Small intestine (tissue), 7 donors: ENCODE measurements around the gene SLC14A1. TPM values are rescaled to one million over a fixed set of nuclear protein-coding genes. Genes with fewer than 3 reads are reported as not detected.
A peak's percentile ranks its signal among the peaks of the same experiment; 100 is the strongest.

Source experiments
- DNase-seq, 2 donors: peaks; one replicate each; pipeline versions ENCODE4 v3.0.0 to v3.0.0-alpha.2; 2013
- FAIRE-seq: peaks from 2 replicates; lab custom pipeline; 2012; peaks lifted over from hg19 to GRCh38; lab: Jason Lieb, UNC
- H3K27ac ChIP-seq, 3 donors: one replicate each; pipeline ENCODE4 v1.5.1; 2013; ENCODE audit warnings: low read length in 2 of 3, mild to moderate bottlenecking in 2 of 3, control low read depth in 1 of 3, inconsistent platforms in 1 of 3, low read depth in 1 of 3, moderate library complexity in 1 of 3
- H3K27me3 ChIP-seq, 3 donors: one replicate each; pipeline ENCODE4 v1.6.1; 2013; ENCODE audit warnings: low read length in 3 of 3, inconsistent platforms in 1 of 3; ENCODE audit not compliant: control insufficient read depth in 3 of 3, insufficient read depth in 3 of 3
- H3K36me3 ChIP-seq, 3 donors: one replicate each; pipeline ENCODE4 v1.6.1; 2013; ENCODE audit warnings: low read length in 3 of 3, inconsistent platforms in 1 of 3, low read depth in 1 of 3, mild to moderate bottlenecking in 1 of 3, moderate library complexity in 1 of 3; ENCODE audit not compliant: control insufficient read depth in 3 of 3, insufficient read depth in 2 of 3
- H3K4me1 ChIP-seq, 3 donors: one replicate each; pipeline ENCODE4 v1.6.1; 2013; ENCODE audit warnings: low read length in 2 of 3, inconsistent platforms in 1 of 3, low read depth in 1 of 3, mild to moderate bottlenecking in 1 of 3, moderate library complexity in 1 of 3; ENCODE audit not compliant: control insufficient read depth in 3 of 3, insufficient read depth in 2 of 3
- H3K4me3 ChIP-seq, 3 donors: one replicate each; pipeline ENCODE4 v1.5.1; 2013; ENCODE audit warnings: low read length in 3 of 3, control low read depth in 1 of 3, inconsistent platforms in 1 of 3, low read depth in 1 of 3, mild to moderate bottlenecking in 1 of 3, moderate library complexity in 1 of 3
- H3K9me3 ChIP-seq, 2 donors: one replicate each; pipeline ENCODE4 v1.6.1; 2013; ENCODE audit warnings: low read depth in 1 of 2, low read length in 1 of 2; ENCODE audit not compliant: control insufficient read depth in 2 of 2, insufficient read depth in 1 of 2
- WGBS, 3 donors: extraction: QIAGEN DNeasy Blood & Tissue Kit; methylation state at CpG; one replicate each; pipeline ENCODE4 v1.1.7; 2013; 5-methylcytosine and 5-hydroxymethylcytosine counted together
- polyA plus RNA-seq, 4 donors: library from polyadenylated mRNA; stranded (reverse) in 3 of 4; unstranded in 1 of 4; fragments of 200-250 nt in 3 of 4; fragments of 120-200 nt in 1 of 4; gene quantifications; one replicate each; pipeline versions ENCODE4 v1.2.1 to v1.2.3, GENCODE V29; 2013
- donor health status: healthy with polysubstance abuse.
- donor health status: control.
- donor health status: control.
- donor health status: Bipolar disorder and iron deficiency.
- donor health status: healthy.

The SLC14A1 gene
- polyA plus RNA-seq, 4 donors = 0.56 to 1.3 TPM; not detected in 2

GRCh38 chr18:45727068-45727467, 3.1 kb downstream of the SLC14A1 start:
- no peaks in the 10 kb centered on the region for H3K36me3 ChIP-seq
- H3K27me3 ChIP-seq = no peaks in the 10 kb centered on the region
- H3K4me3 ChIP-seq = no peak overlapping the region
- WGBS, 3 donors = 92 to 93% (median 92%) methylated on average over 18 of the region's 18 CpGs
- FAIRE-seq = no peak
- H3K27ac ChIP-seq = no peak overlapping the region
- no peak for DNase-seq
- peaks cover 0 to 2% (median 0%) of the 10 kb centered on the region in 3 donors for H3K4me1 ChIP-seq
- no peaks in the 10 kb centered on the region for H3K9me3 ChIP-seq

GRCh38 chr18:45728336-45729010, 4.5 kb downstream of the SLC14A1 start:
- H3K27me3 ChIP-seq = no peaks in the 10 kb centered on the region
- no peaks in the 10 kb centered on the region for H3K9me3 ChIP-seq
- no peaks in the 10 kb centered on the region for H3K36me3 ChIP-seq
- FAIRE-seq = no peak
- no peak overlapping the region for H3K4me3 ChIP-seq
- H3K27ac ChIP-seq = no peak overlapping the region
- H3K4me1 ChIP-seq = no peaks in the 10 kb centered on the region
- peak in 1 of 2 donors; percentile 43 for DNase-seq
- 14 to 41% (median 27%) methylated on average over 2 of the region's 2 CpGs for WGBS, 3 donors

GRCh38 chr18:45730832-45731575, 7.0 kb downstream of the SLC14A1 start:
- no peaks in the 10 kb centered on the region for H3K9me3 ChIP-seq
- H3K36me3 ChIP-seq = no peaks in the 10 kb centered on the region
- DNase-seq (no peak), FAIRE-seq (no peak)
- WGBS, 3 donors = 58 to 70% (median 65%) methylated on average over 6 of the region's 6 CpGs
- H3K4me3 ChIP-seq = no peak overlapping the region
- no peaks in the 10 kb centered on the region for H3K4me1 ChIP-seq
- H3K27ac ChIP-seq = no peak overlapping the region
- no peaks in the 10 kb centered on the region for H3K27me3 ChIP-seq

GRCh38 chr18:45731716-45732115, 7.7 kb downstream of the SLC14A1 start:
- H3K4me1 ChIP-seq = no peaks in the 10 kb centered on the region
- DNase-seq = no peak
- H3K36me3 ChIP-seq = no peaks in the 10 kb centered on the region
- WGBS, 3 donors = 86 to 96% (median 94%) methylated on average over 2 of the region's 2 CpGs
- no peak overlapping the region for H3K4me3 ChIP-seq
- H3K27ac ChIP-seq = no peak overlapping the region
- no peaks in the 10 kb centered on the region for H3K9me3 ChIP-seq
- no peaks in the 10 kb centered on the region for H3K27me3 ChIP-seq
- no peak for FAIRE-seq

- H3K27me3 ChIP-seq = no peaks in the 10 kb centered on the region
- H3K4me1 ChIP-seq = no peaks in the 10 kb centered on the region
- WGBS, 3 donors = 87 to 91% (median 90%) methylated on average over 7 of the region's 7 CpGs
- DNase-seq (no peak), FAIRE-seq (no peak)
- no peak overlapping the region for H3K27ac ChIP-seq
- H3K9me3 ChIP-seq = no peaks in the 10 kb centered on the region
- H3K4me3 ChIP-seq = no peak overlapping the region
- no peaks in the 10 kb centered on the region for H3K36me3 ChIP-seq
Observed at GRCh38 chr18:45733535-45733934, 9.6 kb downstream of the SLC14A1 start.

- Histone ChIP-seq H3K9me3 (no peaks in the 10 kb centered on the region), H3K4me3 (no peak overlapping the region), H3K27me3 (no peaks in the 10 kb centered on the region), H3K36me3 (no peaks in the 10 kb centered on the region), H3K27ac (no peak overlapping the region), H3K4me1 (no peaks in the 10 kb centered on the region)
- FAIRE-seq (no peak), DNase-seq (no peak)
- WGBS, 3 donors = 93 to 97% (median 97%) methylated on average over 5 of the region's 5 CpGs
Observed at GRCh38 chr18:45734505-45734904, 10.5 kb downstream of the SLC14A1 start.

- FAIRE-seq = no peak
- Histone ChIP-seq H3K27me3 (no peaks in the 10 kb centered on the region), H3K36me3 (no peaks in the 10 kb centered on the region), H3K9me3 (no peaks in the 10 kb centered on the region), H3K4me1 (no peaks in the 10 kb centered on the region), H3K4me3 (no peak overlapping the region), H3K27ac (no peak overlapping the region)
- 92 to 94% (median 93%) methylated on average over 6 of the region's 6 CpGs for WGBS, 3 donors
- no peak for DNase-seq
Observed at GRCh38 chr18:45734944-45735343, 11.0 kb downstream of the SLC14A1 start.

GRCh38 chr18:45738660-45739059, 14.7 kb downstream of the SLC14A1 start:
- DNase-seq (no peak), FAIRE-seq (no peak)
- no peak overlapping the region for H3K4me3 ChIP-seq
- no peaks in the 10 kb centered on the region for H3K9me3 ChIP-seq
- H3K36me3 ChIP-seq = no peaks in the 10 kb centered on the region
- H3K27ac ChIP-seq = no peak overlapping the region
- no peaks in the 10 kb centered on the region for H3K27me3 ChIP-seq
- no peaks in the 10 kb centered on the region for H3K4me1 ChIP-seq
